Right ventricle myocardium inferior (tissue), 1 donor: ENCODE results near the gene GSC2. TPM values are rescaled to one million over a fixed set of nuclear protein-coding genes. Genes with fewer than 3 reads are reported as not detected.

Experiments
- ATAC-seq: fragments of 200-7000 bp; cut with Tn5 transposase; one replicate; pipeline ENCODE4 v1.9.1; 2020; ENCODE audit warnings: mild to moderate bottlenecking, moderate library complexity
- DNase-seq: peaks from one replicate; pipeline ENCODE4 v3.0.0; 2021; ENCODE audit errors: missing footprints
- intact Hi-C: fragments of 100-400 bp; cut with DNase I; formaldehyde crosslinking; loops from one replicate; pipeline ENCODE4 v1.11.0; 2022
- total RNA-seq: library from RNA; stranded (reverse); fragmentation: NEBNext Ultra II Directional; extraction: Animal tissue kit (Norgen Biotek cat#: 25700); gene quantifications from one replicate; pipeline ENCODE4 v1.2.1, GENCODE V29; 2021
- donor health status: DM: no; HTN: yes; CAD: no; lungs with severe emphysema.

Gene GSC2
- total RNA-seq, 1 donor from 2014 or later = not detected

GRCh38 chr22:19179497-19180048 is 29.5 kb upstream of the GSC2 start:
- intact Hi-C loops = loop anchor here (2.0 kb wide), 2 partner anchors 35 to 111 kb away; partner anchors contain the start of genes CLTCL1 and ESS2

GRCh38 chr22:19178657-19179496 is 28.8 kb upstream of the GSC2 start, which contains the start of gene SLC25A1:
Gene SLC25A1 (minus strand): TSS chr22:19178736. CDS start chr22:19178673, 63 bp downstream.
- ATAC-seq = peak; percentile 94
- intact Hi-C loops = loop anchor here (2.0 kb wide), 2 partner anchors 34 to 112 kb away; partner anchors contain the start of genes CLTCL1 and ESS2
- DNase-seq = peak; percentile 96

More at GRCh38 chr22:19179497-19180048, 29.5 kb upstream of the GSC2 start:
- ATAC-seq (peak; percentile 77), DNase-seq (peak; percentile 83)

- ATAC-seq (peak; percentile 5), DNase-seq (peak; percentile 76)
- intact Hi-C loops = loop anchor here (2.0 kb wide), 2 partner anchors 33 to 113 kb away; partner anchors contain the start of genes CLTCL1 and ESS2
Measured at GRCh38 chr22:19178065-19178656, 28.1 kb upstream of the GSC2 start.

DNA sequence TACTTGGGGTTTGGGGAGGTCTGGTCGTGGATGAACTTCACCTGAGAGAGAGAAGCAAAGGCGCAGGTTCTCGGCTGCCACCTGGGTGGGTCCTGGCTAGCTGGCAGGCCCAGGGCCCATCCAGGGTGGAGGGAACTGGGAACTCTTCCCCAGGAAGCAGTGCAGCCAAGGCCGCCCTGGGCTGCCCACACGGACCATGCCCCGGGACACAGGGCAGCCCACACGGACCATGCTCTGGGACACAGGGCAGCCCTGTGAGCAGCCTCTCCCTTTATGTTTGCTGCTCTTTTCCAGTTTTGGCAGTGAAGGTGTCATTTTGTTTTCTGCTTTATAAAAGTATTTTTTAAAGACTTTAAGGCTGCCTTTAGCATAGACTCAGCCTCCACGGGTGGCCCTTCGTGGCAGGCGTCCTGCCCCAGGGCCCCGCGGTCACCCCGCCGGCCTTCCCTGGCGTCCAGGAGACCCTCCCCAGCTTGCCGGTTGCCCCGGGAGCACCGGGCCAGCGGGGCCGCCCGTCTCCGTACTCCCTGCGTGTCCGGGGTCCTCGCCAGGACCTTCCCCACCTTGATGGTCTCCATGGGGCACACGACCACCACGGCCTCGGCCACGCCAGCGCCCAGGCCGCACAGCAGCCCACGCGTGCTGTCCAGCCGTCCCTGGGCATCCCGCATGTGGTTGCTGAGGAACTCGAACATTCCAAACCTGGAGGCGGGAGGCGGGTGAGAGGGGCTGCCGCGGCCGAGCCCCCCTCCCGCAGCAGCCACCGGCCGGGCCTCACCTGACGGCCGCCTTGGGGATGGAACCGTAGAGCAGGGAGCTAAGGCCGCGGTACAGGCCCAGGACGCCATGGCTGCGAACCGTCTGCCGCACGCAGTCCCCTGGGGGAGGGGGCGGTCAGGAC is 27.3 kb upstream of the GSC2 start:
- intact Hi-C loops = loop anchor here (2.0 kb wide), 2 partner anchors 33 to 113 kb away; partner anchors contain the start of genes CLTCL1 and ESS2
- DNase-seq (no peak), ATAC-seq (no peak)

DNA sequence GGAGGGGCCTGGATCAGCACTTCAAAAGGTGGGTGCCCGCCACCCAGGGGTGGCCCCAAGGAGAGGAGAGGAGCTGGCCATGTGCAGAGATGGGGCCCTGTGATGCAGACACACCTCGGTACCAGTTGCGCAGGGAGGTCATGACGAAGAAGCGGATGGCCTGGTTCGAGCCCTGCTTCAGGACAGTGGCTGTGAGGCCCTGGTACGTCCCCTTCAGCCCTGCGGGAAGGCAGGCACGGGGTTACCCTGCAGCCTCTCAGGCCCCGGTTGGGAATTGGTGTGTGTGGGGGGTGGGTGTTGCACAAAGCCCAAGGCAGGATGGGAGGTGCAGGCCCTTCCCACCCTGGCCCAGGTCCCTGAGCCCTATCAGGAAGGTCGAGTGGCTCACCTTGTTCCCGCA is 26.6 kb upstream of the GSC2 start:
- ATAC-seq = no peak
- no peak for DNase-seq

DNA sequence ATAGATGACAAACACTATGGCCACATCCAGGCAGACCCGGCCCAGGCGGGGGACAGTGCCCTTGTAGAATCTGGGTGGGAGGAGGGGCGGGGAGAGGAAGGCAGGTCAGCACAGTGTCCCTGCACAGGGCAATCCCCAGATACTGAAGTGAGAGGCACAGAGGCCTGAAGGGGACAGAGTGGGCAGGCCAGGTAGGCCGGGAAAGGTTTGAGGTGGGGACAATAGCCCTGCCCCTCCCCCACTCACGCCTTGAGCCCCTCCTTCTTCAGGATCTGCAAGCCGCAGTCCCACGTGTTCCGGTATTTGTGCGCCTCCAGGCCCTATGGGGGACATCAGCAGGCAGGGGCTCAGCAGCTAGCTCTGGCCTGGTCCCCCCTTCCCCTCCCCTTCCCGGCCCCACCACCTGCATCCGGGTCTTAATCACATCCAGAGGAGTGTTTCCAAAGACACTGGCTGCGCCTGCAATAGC is 26.1 kb upstream of the GSC2 start:
- ATAC-seq (no peak), DNase-seq (no peak)
- intact Hi-C loops = no loop called here

More for the DNA sequence above, 26.6 kb upstream of the GSC2 start:
- intact Hi-C loops = no loop called here

DNA sequence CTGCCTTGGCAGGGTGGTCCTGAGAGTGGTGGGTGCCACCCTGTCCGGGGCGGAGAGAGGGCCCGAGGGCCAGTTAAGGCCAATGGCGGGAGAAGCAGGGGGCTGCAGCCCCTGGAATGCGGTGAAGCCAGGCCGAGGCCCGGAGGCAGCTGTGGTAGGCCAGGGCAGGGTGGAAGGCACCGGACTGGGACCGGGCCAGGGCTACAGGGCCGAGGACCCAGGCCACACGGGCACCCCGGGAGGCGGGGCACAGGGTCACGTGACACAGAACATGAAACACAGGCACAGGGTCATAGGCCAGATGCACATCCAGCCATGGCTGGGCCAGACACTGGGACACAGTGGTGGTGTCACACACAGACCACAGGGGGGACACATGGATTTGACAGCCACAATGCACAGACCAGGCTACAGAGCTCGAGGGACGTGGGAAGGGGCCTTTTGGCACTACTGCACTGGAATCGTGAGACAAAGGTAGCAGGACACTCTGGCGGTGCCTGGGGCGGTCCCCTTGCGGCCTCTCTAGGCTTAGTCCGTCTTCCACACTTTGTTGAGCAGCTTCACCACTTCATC is 25.6 kb upstream of the GSC2 start:
- intact Hi-C loops = no loop called here
- DNase-seq = no peak
- no peak for ATAC-seq

- intact Hi-C loops = no loop called here
- no peak for DNase-seq
- ATAC-seq = no peak
Measured at GRCh38 chr22:19175026-19175601, 25.0 kb upstream of the GSC2 start.

GRCh38 chr22:19174106-19175025 is 24.3 kb upstream of the GSC2 start:
- DNase-seq = no peak
- intact Hi-C loops = no loop called here

GRCh38 chr22:19173047-19174035 is 23.2 kb upstream of the GSC2 start:
- intact Hi-C loops = no loop called here
- no peak for DNase-seq

More at GRCh38 chr22:19174106-19175025, 24.3 kb upstream of the GSC2 start:
- no peak for ATAC-seq

DNA sequence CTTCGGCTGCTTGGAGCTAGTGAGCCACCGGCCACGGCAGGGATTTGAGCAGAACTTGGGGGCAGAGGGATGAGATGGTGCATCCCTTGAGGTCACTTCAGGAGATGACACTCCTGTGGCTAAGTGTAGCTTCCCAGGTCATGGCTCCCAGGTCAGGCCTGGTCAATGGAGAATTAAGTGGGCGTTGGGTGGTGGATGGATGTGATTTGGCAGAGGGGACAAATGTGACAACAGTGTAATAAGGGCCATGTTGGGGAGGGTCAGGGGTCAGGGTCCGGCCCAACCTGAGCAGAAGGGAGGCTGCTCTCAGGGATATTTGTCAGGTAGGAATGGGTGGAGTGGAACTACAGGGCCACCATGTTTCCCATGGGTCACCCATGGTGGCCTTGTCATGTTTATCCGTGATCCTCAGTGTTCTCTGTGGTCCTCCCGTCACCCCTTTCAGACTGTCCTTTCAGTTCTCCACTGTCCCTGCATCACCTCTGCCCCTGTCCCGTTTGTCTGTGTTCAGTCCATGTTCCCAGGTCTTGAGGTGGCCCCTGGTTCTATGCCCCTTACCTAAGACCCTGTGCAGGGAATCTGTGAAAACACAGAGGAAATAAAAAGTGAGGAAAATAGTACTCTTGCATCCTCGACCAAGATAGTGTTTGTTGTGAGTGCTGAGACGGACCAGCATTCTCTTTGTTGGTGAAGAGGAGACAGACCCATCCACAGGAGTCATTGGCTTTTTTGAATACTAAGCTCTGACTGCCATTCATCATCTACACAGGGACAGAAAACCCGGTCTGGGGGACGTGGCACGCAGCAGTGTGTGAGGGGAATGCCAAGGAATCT is 22.3 kb upstream of the GSC2 start:
- intact Hi-C loops = no loop called here
- no peak for ATAC-seq

More at GRCh38 chr22:19173047-19174035, 23.2 kb upstream of the GSC2 start:
- ATAC-seq = no peak

GRCh38 chr22:19169947-19170318 is 19.8 kb upstream of the GSC2 start:
- ATAC-seq (no peak), DNase-seq (no peak)
- intact Hi-C loops = no loop called here

More for the DNA sequence above, 22.3 kb upstream of the GSC2 start:
- DNase-seq = no peak

DNA sequence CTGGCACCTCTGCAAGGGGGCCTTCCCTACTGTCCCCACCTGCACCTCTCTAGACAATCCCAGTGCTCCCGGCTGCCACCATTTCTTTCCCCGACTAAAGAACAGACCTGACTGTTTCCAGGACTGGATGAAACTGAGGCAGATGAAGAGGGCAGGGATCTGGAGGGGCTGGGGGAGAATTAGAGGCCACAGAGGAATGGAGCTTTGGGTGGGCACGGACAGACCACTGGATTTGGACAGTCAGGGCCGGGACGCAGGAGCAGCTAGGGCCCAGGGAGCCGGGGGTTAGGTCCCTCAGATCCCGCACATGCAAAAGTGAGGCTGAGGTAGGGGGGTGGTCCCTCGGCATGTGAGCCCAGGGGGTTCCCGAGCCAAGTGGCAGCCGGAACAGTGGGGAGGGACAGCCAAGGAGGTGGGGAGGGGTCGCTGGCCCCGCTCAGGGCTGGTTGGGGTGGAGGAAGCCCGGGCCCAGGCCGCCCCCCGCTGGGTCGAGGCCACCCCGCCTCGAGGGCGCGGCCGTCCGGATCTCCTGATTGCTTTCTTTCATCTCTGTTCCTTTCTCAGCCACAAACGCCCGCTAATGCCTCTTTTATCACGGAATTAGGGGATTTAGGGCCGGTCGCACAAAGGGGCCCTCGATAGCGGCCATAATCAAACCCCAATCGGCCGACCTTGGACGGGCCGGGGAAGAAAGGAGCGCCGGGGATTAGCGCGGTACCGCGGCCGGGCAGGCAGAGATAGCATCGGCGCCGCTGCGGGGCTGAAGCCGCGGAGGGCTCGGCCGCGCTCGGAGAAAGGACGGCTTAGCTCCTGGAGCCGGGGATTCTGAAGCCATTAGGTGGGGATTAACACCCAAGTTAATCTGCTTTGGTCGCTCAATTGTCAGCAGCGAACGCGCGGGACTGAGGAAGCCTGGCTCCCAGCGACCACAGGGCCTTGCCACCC is 19.2 kb upstream of the GSC2 start:
- ATAC-seq = no peak
- intact Hi-C loops = no loop called here
- DNase-seq = no peak
